WTC11 (cell line): ENCODE data around the gene AK9. TPM values are rescaled to one million over a fixed set of nuclear protein-coding genes. Genes with fewer than 3 reads are reported as not detected.

Experiments
- ATAC-seq: fragments of 200-7000 bp; cut with Tn5 transposase; 2 replicates; pipeline ENCODE4 v1.10.0; 2021; ENCODE audit warnings: mild to moderate bottlenecking, moderate library complexity
- CTCF ChIA-PET: fragments of 300-600 bp; sonication (Branson Sonifier 250); formaldehyde crosslinking; loops from one replicate; lab custom pipeline; 2021; ENCODE audit warnings: antibody characterized with exemption; lab: Charles Lee
- POLR2A ChIA-PET: fragments of 350-600 bp; sonication (Branson Sonifier 250); formaldehyde crosslinking; loops from one replicate; lab custom pipeline; 2021; ENCODE audit warnings: antibody characterized with exemption; lab: Charles Lee
- DNase-seq: peaks from one replicate; pipeline ENCODE4 v3.0.0; 2021; ENCODE audit warnings: low spot score
- H3K27ac Mint-ChIP-seq: 2 replicates; pipeline ENCODE4 v1.8.0; 2021; ENCODE audit warnings: mixed read lengths
- H3K27me3 Mint-ChIP-seq: 2 replicates; pipeline ENCODE4 v1.8.0; 2021; ENCODE audit warnings: low read depth, mild to moderate bottlenecking, moderate library complexity, mixed read lengths
- H3K36me3 Mint-ChIP-seq: 2 replicates; pipeline ENCODE4 v1.8.0; 2021; ENCODE audit warnings: mixed read lengths
- H3K4me1 Mint-ChIP-seq: 2 replicates; pipeline ENCODE4 v1.8.0; 2022; ENCODE audit warnings: mixed read lengths
- H3K4me3 Mint-ChIP-seq: 2 replicates; pipeline ENCODE4 v1.8.0; 2021; ENCODE audit warnings: mild to moderate bottlenecking, moderate library complexity, mixed read lengths
- H3K9me3 Mint-ChIP-seq: 2 replicates; pipeline ENCODE4 v1.8.0; 2021; ENCODE audit warnings: mixed read lengths
- ELF4 ChIP-seq: sonication (generic); formaldehyde crosslinking; IDR thresholded peaks from 2 replicates; pipeline ENCODE4 v1.8.1; 2022; ENCODE audit warnings: low read depth, mild to moderate bottlenecking, moderate library complexity, missing genetic modification reagents
- GTF2I ChIP-seq: fragments of 250-450 bp; sonication (Bioruptor Pico); conservative IDR thresholded peaks from 2 replicates; pipeline ENCODE4 v1.4.0; 2021; ENCODE audit warnings: mild to moderate bottlenecking
- HMGA2 ChIP-seq: fragments of 250-450 bp; sonication (Bioruptor Pico); IDR thresholded peaks from 2 replicates; pipeline ENCODE4 v1.4.0; 2021; ENCODE audit warnings: mild to moderate bottlenecking, moderate library complexity
- KAT7 ChIP-seq: sonication (generic); formaldehyde crosslinking; IDR thresholded peaks from 2 replicates; pipeline ENCODE4 v1.8.1; 2023; ENCODE audit warnings: missing genetic modification reagents, mild to moderate bottlenecking, borderline replicate concordance
- MXD4 ChIP-seq: fragments of 250-450 bp; sonication (Bioruptor Pico); IDR thresholded peaks from 2 replicates; pipeline ENCODE4 v1.8.0; 2021; ENCODE audit warnings: mild to moderate bottlenecking, moderate library complexity, borderline replicate concordance
- NR3C1 ChIP-seq: sonication (generic); formaldehyde crosslinking; conservative IDR thresholded peaks from 2 replicates; pipeline ENCODE4 v1.8.1; 2023; ENCODE audit warnings: low read depth, mild to moderate bottlenecking, missing genetic modification reagents
- SMAD4 ChIP-seq: sonication (generic); formaldehyde crosslinking; IDR thresholded peaks from 2 replicates; pipeline ENCODE4 v1.8.0; 2022; ENCODE audit warnings: mild to moderate bottlenecking, missing genetic modification reagents
- TCF7 ChIP-seq: sonication (generic); formaldehyde crosslinking; IDR thresholded peaks from 2 replicates; pipeline ENCODE4 v1.8.0; 2022; ENCODE audit warnings: mild to moderate bottlenecking, low read depth, missing genetic modification reagents, moderate library complexity
- ZNF671 ChIP-seq: fragments of 250-450 bp; sonication (Bioruptor Pico); IDR thresholded peaks from 2 replicates; pipeline ENCODE4 v1.8.0; 2021; ENCODE audit warnings: mild to moderate bottlenecking
- total RNA-seq: library from RNA; stranded (reverse); gene quantifications from 3 replicates; pipeline ENCODE4 v1.2.3, GENCODE V29; 2021
- TF ChIP-seq, protein P1 (sequence below): sonication (generic); formaldehyde crosslinking; IDR thresholded peaks from 2 replicates; pipeline ENCODE4 v1.8.0; 2022; ENCODE audit warnings: mild to moderate bottlenecking, missing genetic modification reagents
- TF ChIP-seq, protein P2 (sequence below): fragments of 200-600 bp; IDR thresholded peaks from 2 replicates; pipeline ENCODE4 v1.8.0; 2022; ENCODE audit warnings: antibody characterized with exemption
- TF ChIP-seq, protein P3 (sequence below): sonication (generic); formaldehyde crosslinking; IDR thresholded peaks from 2 replicates; pipeline ENCODE4 v1.8.0; 2022; ENCODE audit warnings: mild to moderate bottlenecking, missing genetic modification reagents
- TF ChIP-seq, protein P4 (sequence below): fragments of 250-450 bp; sonication (Bioruptor Pico); IDR thresholded peaks from 2 replicates; pipeline ENCODE4 v1.9.0; 2021; ENCODE audit warnings: moderate library complexity, mild to moderate bottlenecking, inconsistent platforms, borderline replicate concordance
- TF ChIP-seq, protein P5 (sequence below): sonication (generic); formaldehyde crosslinking; conservative IDR thresholded peaks from 2 replicates; pipeline ENCODE4 v1.8.1; 2023; ENCODE audit warnings: mild to moderate bottlenecking, low read depth, missing genetic modification reagents, moderate library complexity
- TF ChIP-seq, protein P6 (sequence below): sonication (generic); formaldehyde crosslinking; IDR thresholded peaks from 2 replicates; pipeline ENCODE4 v1.8.0; 2023; ENCODE audit warnings: missing genetic modification reagents, mild to moderate bottlenecking, borderline replicate concordance

Gene AK9
- total RNA-seq, 1 experiment from 2014 or later, result 3.7 TPM

DNA sequence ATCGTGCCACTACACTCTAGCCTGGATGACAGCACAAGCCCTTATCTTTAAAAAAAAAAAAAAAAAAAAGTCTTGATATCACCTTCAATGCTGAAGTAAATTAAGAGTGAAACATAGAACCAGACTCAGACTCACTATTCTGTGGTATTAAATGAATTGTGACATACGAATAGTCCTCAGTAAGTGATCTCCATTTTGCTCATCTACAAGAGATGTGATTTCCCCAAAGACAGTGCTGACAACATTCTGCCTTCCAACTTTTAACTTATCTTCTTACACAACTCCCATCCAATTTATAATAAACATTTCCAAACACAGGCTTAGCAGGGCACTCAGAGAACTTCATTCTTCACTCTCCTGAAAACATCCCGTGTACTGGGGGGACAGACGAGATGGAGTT lies 216.0 kb downstream of the AK9 start (continued):
- TF ChIP-seq, protein P1, sequence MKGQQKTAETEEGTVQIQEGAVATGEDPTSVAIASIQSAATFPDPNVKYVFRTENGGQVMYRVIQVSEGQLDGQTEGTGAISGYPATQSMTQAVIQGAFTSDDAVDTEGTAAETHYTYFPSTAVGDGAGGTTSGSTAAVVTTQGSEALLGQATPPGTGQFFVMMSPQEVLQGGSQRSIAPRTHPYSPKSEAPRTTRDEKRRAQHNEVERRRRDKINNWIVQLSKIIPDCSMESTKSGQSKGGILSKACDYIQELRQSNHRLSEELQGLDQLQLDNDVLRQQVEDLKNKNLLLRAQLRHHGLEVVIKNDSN (CRISPR knock-in tag), result no peak
- TF ChIP-seq, protein P2, sequence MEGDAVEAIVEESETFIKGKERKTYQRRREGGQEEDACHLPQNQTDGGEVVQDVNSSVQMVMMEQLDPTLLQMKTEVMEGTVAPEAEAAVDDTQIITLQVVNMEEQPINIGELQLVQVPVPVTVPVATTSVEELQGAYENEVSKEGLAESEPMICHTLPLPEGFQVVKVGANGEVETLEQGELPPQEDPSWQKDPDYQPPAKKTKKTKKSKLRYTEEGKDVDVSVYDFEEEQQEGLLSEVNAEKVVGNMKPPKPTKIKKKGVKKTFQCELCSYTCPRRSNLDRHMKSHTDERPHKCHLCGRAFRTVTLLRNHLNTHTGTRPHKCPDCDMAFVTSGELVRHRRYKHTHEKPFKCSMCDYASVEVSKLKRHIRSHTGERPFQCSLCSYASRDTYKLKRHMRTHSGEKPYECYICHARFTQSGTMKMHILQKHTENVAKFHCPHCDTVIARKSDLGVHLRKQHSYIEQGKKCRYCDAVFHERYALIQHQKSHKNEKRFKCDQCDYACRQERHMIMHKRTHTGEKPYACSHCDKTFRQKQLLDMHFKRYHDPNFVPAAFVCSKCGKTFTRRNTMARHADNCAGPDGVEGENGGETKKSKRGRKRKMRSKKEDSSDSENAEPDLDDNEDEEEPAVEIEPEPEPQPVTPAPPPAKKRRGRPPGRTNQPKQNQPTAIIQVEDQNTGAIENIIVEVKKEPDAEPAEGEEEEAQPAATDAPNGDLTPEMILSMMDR, result no peak
- TF ChIP-seq, protein P3, sequence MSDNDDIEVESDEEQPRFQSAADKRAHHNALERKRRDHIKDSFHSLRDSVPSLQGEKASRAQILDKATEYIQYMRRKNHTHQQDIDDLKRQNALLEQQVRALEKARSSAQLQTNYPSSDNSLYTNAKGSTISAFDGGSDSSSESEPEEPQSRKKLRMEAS (CRISPR knock-in tag), result no peak

DNA sequence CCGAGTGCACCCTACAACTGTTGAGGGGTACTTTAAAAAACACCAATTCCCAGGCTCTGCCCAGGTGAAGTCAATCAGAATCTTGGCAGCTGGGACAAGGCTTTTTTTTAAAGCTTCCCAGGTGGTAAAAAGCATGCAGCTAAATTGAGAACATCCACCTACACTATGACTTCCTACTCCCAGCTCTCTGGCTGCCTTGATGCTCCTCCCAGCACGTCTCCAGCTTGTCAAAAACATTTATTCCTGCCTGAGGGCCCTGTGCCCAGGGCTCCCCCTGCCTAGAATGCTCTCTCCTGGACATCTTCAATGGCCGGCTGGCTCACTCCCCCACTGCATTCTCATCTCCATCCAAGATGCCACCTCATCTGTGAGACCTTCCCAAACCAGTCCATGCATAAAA lies 217.9 kb downstream of the AK9 start:
- Mint-ChIP-seq H3K4me1 (peaks cover 13% of the 10 kb centered on the region), H3K9me3 (no peaks in the 10 kb centered on the region), H3K36me3 (peaks cover 87% of the 10 kb centered on the region), H3K4me3 (no peak overlapping the region), H3K27me3 (no peaks in the 10 kb centered on the region), H3K27ac (no peak overlapping the region)
- ChIA-PET POLR2A (no interaction called here), CTCF (no interaction called here)
- no peak for TF ChIP-seq KAT7
- TF ChIP-seq HMGA2 (CRISPR knock-in tag), result no peak
- no peak for TF ChIP-seq NR3C1
- TF ChIP-seq, protein P4, sequence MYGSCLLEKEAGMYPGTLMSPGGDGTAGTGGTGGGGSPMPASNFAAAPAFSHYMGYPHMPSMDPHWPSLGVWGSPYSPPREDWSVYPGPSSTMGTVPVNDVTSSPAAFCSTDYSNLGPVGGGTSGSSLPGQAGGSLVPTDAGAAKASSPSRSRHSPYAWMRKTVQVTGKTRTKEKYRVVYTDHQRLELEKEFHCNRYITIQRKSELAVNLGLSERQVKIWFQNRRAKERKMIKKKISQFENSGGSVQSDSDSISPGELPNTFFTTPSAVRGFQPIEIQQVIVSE (CRISPR knock-in tag), result no peak
- TF ChIP-seq ZNF671, result no peak
- no peak for TF ChIP-seq GTF2I (CRISPR knock-in tag)
- no peak for TF ChIP-seq MXD4 (CRISPR knock-in tag)
- DNase-seq, result no peak
- no peak for ATAC-seq

DNA sequence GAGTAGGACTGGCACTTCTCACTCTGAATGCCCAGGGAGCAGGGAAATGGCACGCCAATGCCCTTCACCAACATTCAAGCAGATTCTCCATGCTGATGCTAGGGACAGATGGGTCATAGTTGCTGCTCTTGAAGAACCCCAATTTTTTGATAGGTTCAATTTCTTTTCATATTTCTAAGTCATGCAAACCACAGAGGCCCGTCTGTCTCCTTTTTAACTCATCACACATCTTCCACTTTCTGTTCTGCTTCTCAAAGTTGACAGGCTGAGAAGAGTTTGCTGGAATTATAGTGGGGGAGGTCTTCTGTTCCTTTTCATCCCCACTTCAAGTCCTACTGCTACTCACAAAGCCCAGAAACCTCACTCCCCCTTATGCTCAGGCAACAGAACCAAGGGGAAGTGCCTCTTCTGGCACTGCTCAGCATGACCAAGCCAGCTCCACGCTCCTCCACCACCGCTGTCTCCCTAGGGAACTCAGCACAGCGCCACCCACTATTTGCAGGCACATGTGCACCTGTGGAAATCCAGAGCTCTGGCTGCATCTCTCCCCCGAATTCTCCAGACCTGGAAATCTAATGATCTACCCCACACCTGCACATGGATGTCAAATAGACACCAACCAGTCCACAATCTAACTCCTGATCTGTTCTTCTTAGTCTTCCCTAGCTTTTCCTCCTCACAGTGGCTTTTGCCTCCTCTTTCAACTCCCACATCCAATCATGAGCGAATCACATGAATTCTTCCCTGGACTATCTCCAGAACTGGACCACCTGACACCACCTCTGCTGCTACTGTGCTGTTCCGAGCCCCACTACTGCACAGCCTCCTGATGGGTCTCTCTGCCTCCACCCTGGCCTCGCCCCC lies 218.6 kb downstream of the AK9 start:
- Mint-ChIP-seq H3K27ac (0 out of 2 replicates have a peak overlapping the region, but pooled peaks have one; percentile 7), H3K9me3 (no peaks in the 10 kb centered on the region), H3K4me1 (peaks cover 7% of the 10 kb centered on the region), H3K4me3 (no peak overlapping the region), H3K36me3 (peaks cover 89% of the 10 kb centered on the region), H3K27me3 (no peaks in the 10 kb centered on the region)
- ChIA-PET CTCF (no interaction called here), POLR2A (no interaction called here)
- DNase-seq, result no peak
- ATAC-seq, result no peak
- TF ChIP-seq, protein P5, sequence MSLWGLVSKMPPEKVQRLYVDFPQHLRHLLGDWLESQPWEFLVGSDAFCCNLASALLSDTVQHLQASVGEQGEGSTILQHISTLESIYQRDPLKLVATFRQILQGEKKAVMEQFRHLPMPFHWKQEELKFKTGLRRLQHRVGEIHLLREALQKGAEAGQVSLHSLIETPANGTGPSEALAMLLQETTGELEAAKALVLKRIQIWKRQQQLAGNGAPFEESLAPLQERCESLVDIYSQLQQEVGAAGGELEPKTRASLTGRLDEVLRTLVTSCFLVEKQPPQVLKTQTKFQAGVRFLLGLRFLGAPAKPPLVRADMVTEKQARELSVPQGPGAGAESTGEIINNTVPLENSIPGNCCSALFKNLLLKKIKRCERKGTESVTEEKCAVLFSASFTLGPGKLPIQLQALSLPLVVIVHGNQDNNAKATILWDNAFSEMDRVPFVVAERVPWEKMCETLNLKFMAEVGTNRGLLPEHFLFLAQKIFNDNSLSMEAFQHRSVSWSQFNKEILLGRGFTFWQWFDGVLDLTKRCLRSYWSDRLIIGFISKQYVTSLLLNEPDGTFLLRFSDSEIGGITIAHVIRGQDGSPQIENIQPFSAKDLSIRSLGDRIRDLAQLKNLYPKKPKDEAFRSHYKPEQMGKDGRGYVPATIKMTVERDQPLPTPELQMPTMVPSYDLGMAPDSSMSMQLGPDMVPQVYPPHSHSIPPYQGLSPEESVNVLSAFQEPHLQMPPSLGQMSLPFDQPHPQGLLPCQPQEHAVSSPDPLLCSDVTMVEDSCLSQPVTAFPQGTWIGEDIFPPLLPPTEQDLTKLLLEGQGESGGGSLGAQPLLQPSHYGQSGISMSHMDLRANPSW (CRISPR knock-in tag), result no peak
- TF ChIP-seq SMAD4 (CRISPR knock-in tag), result no peak
- no peak for TF ChIP-seq ELF4 (CRISPR knock-in tag)
- TF ChIP-seq, protein P2, result no peak
- no peak for TF ChIP-seq TCF7 (CRISPR knock-in tag)
- TF ChIP-seq, protein P4 (CRISPR knock-in tag), result no peak
- TF ChIP-seq, protein P6, sequence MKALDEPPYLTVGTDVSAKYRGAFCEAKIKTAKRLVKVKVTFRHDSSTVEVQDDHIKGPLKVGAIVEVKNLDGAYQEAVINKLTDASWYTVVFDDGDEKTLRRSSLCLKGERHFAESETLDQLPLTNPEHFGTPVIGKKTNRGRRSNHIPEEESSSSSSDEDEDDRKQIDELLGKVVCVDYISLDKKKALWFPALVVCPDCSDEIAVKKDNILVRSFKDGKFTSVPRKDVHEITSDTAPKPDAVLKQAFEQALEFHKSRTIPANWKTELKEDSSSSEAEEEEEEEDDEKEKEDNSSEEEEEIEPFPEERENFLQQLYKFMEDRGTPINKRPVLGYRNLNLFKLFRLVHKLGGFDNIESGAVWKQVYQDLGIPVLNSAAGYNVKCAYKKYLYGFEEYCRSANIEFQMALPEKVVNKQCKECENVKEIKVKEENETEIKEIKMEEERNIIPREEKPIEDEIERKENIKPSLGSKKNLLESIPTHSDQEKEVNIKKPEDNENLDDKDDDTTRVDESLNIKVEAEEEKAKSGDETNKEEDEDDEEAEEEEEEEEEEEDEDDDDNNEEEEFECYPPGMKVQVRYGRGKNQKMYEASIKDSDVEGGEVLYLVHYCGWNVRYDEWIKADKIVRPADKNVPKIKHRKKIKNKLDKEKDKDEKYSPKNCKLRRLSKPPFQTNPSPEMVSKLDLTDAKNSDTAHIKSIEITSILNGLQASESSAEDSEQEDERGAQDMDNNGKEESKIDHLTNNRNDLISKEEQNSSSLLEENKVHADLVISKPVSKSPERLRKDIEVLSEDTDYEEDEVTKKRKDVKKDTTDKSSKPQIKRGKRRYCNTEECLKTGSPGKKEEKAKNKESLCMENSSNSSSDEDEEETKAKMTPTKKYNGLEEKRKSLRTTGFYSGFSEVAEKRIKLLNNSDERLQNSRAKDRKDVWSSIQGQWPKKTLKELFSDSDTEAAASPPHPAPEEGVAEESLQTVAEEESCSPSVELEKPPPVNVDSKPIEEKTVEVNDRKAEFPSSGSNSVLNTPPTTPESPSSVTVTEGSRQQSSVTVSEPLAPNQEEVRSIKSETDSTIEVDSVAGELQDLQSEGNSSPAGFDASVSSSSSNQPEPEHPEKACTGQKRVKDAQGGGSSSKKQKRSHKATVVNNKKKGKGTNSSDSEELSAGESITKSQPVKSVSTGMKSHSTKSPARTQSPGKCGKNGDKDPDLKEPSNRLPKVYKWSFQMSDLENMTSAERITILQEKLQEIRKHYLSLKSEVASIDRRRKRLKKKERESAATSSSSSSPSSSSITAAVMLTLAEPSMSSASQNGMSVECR, result no peak
